Endothelial cell of umbilical vein (primary cell): ENCODE results near the gene AK5. TPM values are rescaled to one million over a fixed set of nuclear protein-coding genes. Genes with fewer than 3 reads are reported as not detected.
A peak's percentile ranks its signal among the peaks of the same experiment; 100 is the strongest.

Experiments used
- BruUV-seq: library from RNA; stranded (reverse); fragments of 400-500 nt; replicated peaks from 2 replicates; lab custom pipeline; 2021; lab: Mats Ljungman, UMichigan
- CTCF ChIA-PET: fragments of 300-600, 350-600 bp; sonication (Branson Sonifier 250); formaldehyde crosslinking; loops from one replicate; lab custom pipeline; 2021; ENCODE audit warnings: antibody characterized with exemption, inconsistent platforms; lab: Charles Lee
- POLR2A ChIA-PET: fragments of 300-600, 350-600 bp; sonication (Branson Sonifier 250); formaldehyde crosslinking; loops from one replicate; lab custom pipeline; 2021; ENCODE audit warnings: antibody characterized with exemption, inconsistent platforms; lab: Charles Lee
- DNase-seq: peaks from one replicate; pipeline ENCODE4 v3.0.0-alpha.2; 2011; ENCODE audit warnings: low read depth, low spot score
- FAIRE-seq: peaks from 2 replicates; lab custom pipeline; 2011; peaks lifted over from hg19 to GRCh38; lab: Jason Lieb, UNC
- H2AFZ ChIP-seq: 2 replicates; pipeline ENCODE4 v1.6.0; 2012; ENCODE audit warnings: low read depth, low read length, control low read depth, inconsistent platforms
- H3K27ac ChIP-seq: 2 replicates; pipeline ENCODE4 v1.5.1; 2011; ENCODE audit warnings: low read depth, mild to moderate bottlenecking, control low read depth, low read length, moderate library complexity; ENCODE audit not compliant: insufficient read depth
- H3K27me3 ChIP-seq, 2 experiments: 2 replicates each; pipeline versions ENCODE4 v1.6.0 to v1.6.1; 2011; ENCODE audit warnings: low read length in 2 of 2, mixed read lengths in 1 of 2; ENCODE audit not compliant: control insufficient read depth in 2 of 2, insufficient read depth in 2 of 2
- H3K36me3 ChIP-seq, 2 experiments: 2 replicates in 1 of 2; 3 replicates in 1 of 2; pipeline ENCODE4 v1.5.1; 2011; ENCODE audit warnings: low read length in 2 of 2, mild to moderate bottlenecking in 1 of 2, moderate library complexity in 1 of 2; ENCODE audit not compliant: control insufficient read depth in 2 of 2, insufficient read depth in 2 of 2; ENCODE audit errors: extremely low read depth in 1 of 2
- H3K4me1 ChIP-seq: 3 replicates; pipeline ENCODE4 v1.5.1; 2011; ENCODE audit warnings: mild to moderate bottlenecking, low read length; ENCODE audit not compliant: control insufficient read depth, insufficient read depth; ENCODE audit errors: extremely low read depth
- H3K4me2 ChIP-seq: 2 replicates; pipeline ENCODE4 v1.6.1; 2011; ENCODE audit warnings: low read length, control low read depth, mixed read lengths; ENCODE audit not compliant: insufficient read depth
- H3K4me3 ChIP-seq, 3 experiments: fragments of 200-600 bp in 1 of 3; sonication (generic), shearing (Covaris generic) in 1 of 3; replicated peaks in 1 of 3; 2 replicates each; pipeline ENCODE4 v1.5.1; 2011 to 2016; ENCODE audit warnings: control low read depth in 3 of 3, low read length in 3 of 3, mild to moderate bottlenecking in 2 of 3, inconsistent platforms in 1 of 3, low read depth in 1 of 3, moderate library complexity in 1 of 3; ENCODE audit not compliant: insufficient read depth in 1 of 3
- H3K79me2 ChIP-seq: 2 replicates; pipeline ENCODE4 v1.6.0; 2012; ENCODE audit warnings: low read length, inconsistent platforms; ENCODE audit not compliant: control insufficient read depth, insufficient read depth
- H3K9ac ChIP-seq: replicated peaks from 2 replicates; pipeline ENCODE3; 2011; ENCODE audit warnings: low read length, control low read depth; ENCODE audit not compliant: insufficient read depth; ENCODE audit errors: extremely low read depth
- H3K9me1 ChIP-seq: replicated peaks from 3 replicates; pipeline ENCODE4 v1.6.0; 2011; ENCODE audit warnings: mild to moderate bottlenecking, low read length; ENCODE audit not compliant: control insufficient read depth, insufficient read depth; ENCODE audit errors: extremely low read depth
- H3K9me3 ChIP-seq: replicated peaks from 2 replicates; pipeline ENCODE4 v1.5.1; 2012; ENCODE audit warnings: low read length, inconsistent platforms; ENCODE audit not compliant: control insufficient read depth, insufficient read depth
- H4K20me1 ChIP-seq: replicated peaks from 2 replicates; pipeline ENCODE3; 2011; ENCODE audit warnings: mild to moderate bottlenecking, low read length; ENCODE audit not compliant: control insufficient read depth, insufficient read depth; ENCODE audit errors: extremely low read depth
- EZH2 ChIP-seq: IDR thresholded peaks from 2 replicates; pipeline ENCODE4 v1.6.1; 2012; ENCODE audit warnings: borderline replicate concordance, low read depth, mild to moderate bottlenecking, moderate library complexity, low read length, inconsistent platforms; ENCODE audit not compliant: severe bottlenecking
- FOS ChIP-seq: IDR thresholded peaks from 2 replicates; pipeline ENCODE4 v1.6.1; 2011; ENCODE audit warnings: mild to moderate bottlenecking, low read length, moderate library complexity, borderline replicate concordance; ENCODE audit not compliant: insufficient read depth
- GATA2 ChIP-seq: IDR thresholded peaks from 2 replicates; pipeline ENCODE4 v1.7.0; 2011; ENCODE audit warnings: low read depth, mild to moderate bottlenecking, moderate library complexity, mixed read lengths, low read length; ENCODE audit not compliant: insufficient read length, insufficient read depth
- JUN ChIP-seq: IDR thresholded peaks from 2 replicates; pipeline ENCODE4 v1.6.1; 2011; ENCODE audit warnings: borderline replicate concordance, low read depth; ENCODE audit not compliant: insufficient read length, insufficient read depth
- MYC ChIP-seq: IDR thresholded peaks from one replicate; pipeline ENCODE4 v1.6.1; 2011; ENCODE audit warnings: mild to moderate bottlenecking, low read depth, low read length
- POLR2A ChIP-seq: IDR thresholded peaks from 2 replicates; pipeline ENCODE4 v1.6.1; 2012; ENCODE audit warnings: low read depth, mild to moderate bottlenecking, control low read depth, low read length
- POLR2AphosphoS5 ChIP-seq: IDR thresholded peaks from 2 replicates; pipeline ENCODE4 v1.6.1; 2012; ENCODE audit warnings: low read depth, mild to moderate bottlenecking, control low read depth, low read length, moderate library complexity; ENCODE audit not compliant: insufficient read depth
- dilution Hi-C: fragments of 300-500 bp; cut with MboI; formaldehyde crosslinking; loops from one replicate; pipeline ENCODE4 v1.15.0; 2019; ENCODE audit warnings: low sequenced_read_pairs; ENCODE audit not compliant: extremely low pct_ligation_motif_present
- intact Hi-C: fragments of 100-400 bp; cut with micrococcal nuclease; formaldehyde crosslinking; loops from one replicate; pipeline ENCODE4 v1.10.0; 2022
- polyA plus RNA-seq, 4 experiments: library from polyadenylated mRNA; depleted of rRNA in 3 of 4; stranded (reverse) in 3 of 4; unstranded in 1 of 4; fragments of >200 nt; gene quantifications; 2 replicates each; pipeline versions ENCODE4 v1.2.1 to v1.2.3, GENCODE V29; 2011 to 2012; ENCODE audit warnings: missing spikeins in 1 of 4
- total RNA-seq: library from RNA; stranded (reverse); gene quantifications from 2 replicates; pipeline ENCODE4 v1.2.3, GENCODE V29; 2021
- TF ChIP-seq, protein P1 (sequence below), 2 donors: IDR thresholded peaks; 1 replicate in 1 of 2; 2 replicates in 1 of 2; pipeline ENCODE4 v1.5.1; 2011; ENCODE audit warnings: low read length in 2 of 2, mild to moderate bottlenecking in 2 of 2, moderate library complexity in 2 of 2, control low read depth in 1 of 2, inconsistent platforms in 1 of 2, low read depth in 1 of 2; ENCODE audit not compliant: insufficient read depth in 1 of 2; ENCODE audit errors: extremely low read depth in 1 of 2
- TF ChIP-seq, protein P2 (sequence below): IDR thresholded peaks from 2 replicates; pipeline ENCODE4 v1.6.1; 2011; ENCODE audit not compliant: insufficient read depth, insufficient read length

AK5 gene
- total and polyA plus RNA-seq, 2 donors (not counting 3 experiments of a cell fraction or from before 2014, with no cell fraction given), result 5.0 to 7.5 TPM

DNA sequence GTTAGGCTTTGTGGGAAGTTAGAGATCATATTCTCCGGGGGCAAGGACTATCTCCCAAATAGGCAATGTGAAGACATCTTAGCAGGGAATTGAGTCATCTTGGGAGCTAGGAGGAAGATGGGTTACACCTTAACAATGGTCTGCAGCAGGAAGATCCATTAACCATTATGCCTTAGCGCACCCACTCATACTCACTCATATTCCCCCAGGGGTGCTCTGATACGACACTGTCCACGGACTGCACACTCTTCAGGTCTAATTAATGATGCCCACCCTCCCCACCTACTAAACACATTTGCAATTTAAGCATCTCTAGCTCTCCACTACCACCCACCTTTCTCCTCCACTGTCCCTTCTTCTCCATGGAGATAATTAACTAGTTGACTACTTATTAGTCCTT lies 857 bp upstream of the AK5 start:
- Histone ChIP-seq H3K4me1 (peaks cover 17% of the 10 kb centered on the region), H3K4me2 (peak overlapping the region; percentile 41), H3K79me2 (no peaks in the 10 kb centered on the region), H3K9ac (no peak overlapping the region), H3K4me3 (no peak overlapping the region), H4K20me1 (no peaks in the 10 kb centered on the region), H3K9me3 (no peaks in the 10 kb centered on the region), H3K36me3 (no peaks in the 10 kb centered on the region), H3K27ac (no peak overlapping the region), H3K27me3 (peaks cover 3 to 21% of the 10 kb centered on the region in 2 experiments), H3K9me1 (no peaks in the 10 kb centered on the region), H2AFZ (no peak overlapping the region)
- intact Hi-C loops (loop anchor here (10.0 kb wide), 1 partner anchor 404 kb away; the partner anchor contains the start of gene ZZZ3), dilution Hi-C loops (no loop called here)
- ChIA-PET POLR2A (no interaction called here), CTCF (interaction anchor here (0.6 to 1.5 kb wide), 4 partner anchors 9 to 255 kb away, joined by 3 to 9 read pairs (median 4); no protein-coding TSS in a partner anchor)
- no peak for TF ChIP-seq MYC
- no peak for TF ChIP-seq JUN
- no peak for TF ChIP-seq GATA2
- TF ChIP-seq, protein P1, sequence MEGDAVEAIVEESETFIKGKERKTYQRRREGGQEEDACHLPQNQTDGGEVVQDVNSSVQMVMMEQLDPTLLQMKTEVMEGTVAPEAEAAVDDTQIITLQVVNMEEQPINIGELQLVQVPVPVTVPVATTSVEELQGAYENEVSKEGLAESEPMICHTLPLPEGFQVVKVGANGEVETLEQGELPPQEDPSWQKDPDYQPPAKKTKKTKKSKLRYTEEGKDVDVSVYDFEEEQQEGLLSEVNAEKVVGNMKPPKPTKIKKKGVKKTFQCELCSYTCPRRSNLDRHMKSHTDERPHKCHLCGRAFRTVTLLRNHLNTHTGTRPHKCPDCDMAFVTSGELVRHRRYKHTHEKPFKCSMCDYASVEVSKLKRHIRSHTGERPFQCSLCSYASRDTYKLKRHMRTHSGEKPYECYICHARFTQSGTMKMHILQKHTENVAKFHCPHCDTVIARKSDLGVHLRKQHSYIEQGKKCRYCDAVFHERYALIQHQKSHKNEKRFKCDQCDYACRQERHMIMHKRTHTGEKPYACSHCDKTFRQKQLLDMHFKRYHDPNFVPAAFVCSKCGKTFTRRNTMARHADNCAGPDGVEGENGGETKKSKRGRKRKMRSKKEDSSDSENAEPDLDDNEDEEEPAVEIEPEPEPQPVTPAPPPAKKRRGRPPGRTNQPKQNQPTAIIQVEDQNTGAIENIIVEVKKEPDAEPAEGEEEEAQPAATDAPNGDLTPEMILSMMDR (IDR thresholded peaks at IDR 0.05; ENCODE audit: extremely low read depth in 1 of 2, insufficient read depth in 1 of 2, low read depth in 1 of 2, low read length in 2 of 2), result no peak
- TF ChIP-seq POLR2AphosphoS5, result no peak
- TF ChIP-seq, protein P2, sequence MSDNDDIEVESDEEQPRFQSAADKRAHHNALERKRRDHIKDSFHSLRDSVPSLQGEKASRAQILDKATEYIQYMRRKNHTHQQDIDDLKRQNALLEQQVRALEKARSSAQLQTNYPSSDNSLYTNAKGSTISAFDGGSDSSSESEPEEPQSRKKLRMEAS, result no peak
- no peak for TF ChIP-seq EZH2
- TF ChIP-seq FOS, result no peak
- TF ChIP-seq POLR2A, result no peak
- DNase-seq (no peak), FAIRE-seq (no peak)
- no TSS peak for BruUV-seq
